Kidney epithelial cell (primary cell): ENCODE results near the gene CELSR3. TPM values are rescaled to one million over a fixed set of nuclear protein-coding genes. Genes with fewer than 3 reads are reported as not detected.

ENCODE experiments used
- DNase-seq: peaks from one replicate; pipeline ENCODE4 v3.0.0-alpha.2; 2010; ENCODE audit warnings: low read depth
- H3K27me3 ChIP-seq: 2 replicates; pipeline ENCODE4 v1.6.0; 2011; ENCODE audit warnings: low read length; ENCODE audit not compliant: control insufficient read depth, insufficient read depth
- H3K36me3 ChIP-seq: 2 replicates; pipeline ENCODE4 v1.5.1; 2011; ENCODE audit warnings: low read length; ENCODE audit not compliant: control insufficient read depth, insufficient read depth
- H3K4me3 ChIP-seq: 2 replicates; pipeline ENCODE4 v1.5.1; 2011; ENCODE audit warnings: low read depth, mild to moderate bottlenecking, control low read depth, low read length
- total RNA-seq: library from RNA; depleted of rRNA; stranded (reverse); fragments of >200 nt; gene quantifications from 2 replicates; pipeline ENCODE4 v1.2.3, GENCODE V29; 2015
- TF ChIP-seq, protein P1 (sequence below): IDR thresholded peaks from 2 replicates; pipeline ENCODE4 v1.5.1; 2011; ENCODE audit warnings: mild to moderate bottlenecking, moderate library complexity, low read length, control low read depth, inconsistent platforms; ENCODE audit not compliant: insufficient read depth, poor library complexity, severe bottlenecking

CELSR3 gene
- total RNA-seq, 1 donor from 2014 or later = 5.2 TPM

DNA sequence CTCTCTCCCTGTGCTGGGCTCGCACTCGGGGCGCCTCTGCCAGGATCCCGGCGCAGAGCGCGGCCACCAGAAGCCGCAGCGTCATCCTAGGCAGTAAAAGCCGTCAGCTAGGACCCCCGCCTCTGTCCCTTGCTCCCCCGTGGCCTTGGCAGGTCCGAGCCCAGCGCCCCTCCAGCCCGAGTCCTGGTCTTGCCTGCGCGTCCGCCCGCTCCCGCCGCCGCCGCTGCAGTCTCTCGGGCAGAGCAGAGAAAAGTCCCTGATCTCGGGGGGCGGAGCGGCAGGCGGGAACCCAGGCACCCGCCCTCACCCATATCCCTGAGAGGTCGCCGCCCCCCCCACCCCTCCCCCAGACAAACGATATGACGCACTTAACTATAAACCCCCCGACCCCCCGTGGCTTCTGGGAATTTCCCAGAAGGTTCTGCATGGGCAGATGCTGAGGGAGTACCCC lies 67.6 kb downstream of the CELSR3 start, which contains the start of gene COL7A1:
Gene COL7A1, minus strand, starts transcription at position 255 of the 451 bp plus-strand sequence. Its CDS starts 170 bp downstream, at position 85.
- Histone ChIP-seq H3K4me3 (peak within 1 kb of the TSS; percentile 64), H3K36me3 (peaks cover 7% of the 10 kb centered on the region)
- TF ChIP-seq, protein P1, sequence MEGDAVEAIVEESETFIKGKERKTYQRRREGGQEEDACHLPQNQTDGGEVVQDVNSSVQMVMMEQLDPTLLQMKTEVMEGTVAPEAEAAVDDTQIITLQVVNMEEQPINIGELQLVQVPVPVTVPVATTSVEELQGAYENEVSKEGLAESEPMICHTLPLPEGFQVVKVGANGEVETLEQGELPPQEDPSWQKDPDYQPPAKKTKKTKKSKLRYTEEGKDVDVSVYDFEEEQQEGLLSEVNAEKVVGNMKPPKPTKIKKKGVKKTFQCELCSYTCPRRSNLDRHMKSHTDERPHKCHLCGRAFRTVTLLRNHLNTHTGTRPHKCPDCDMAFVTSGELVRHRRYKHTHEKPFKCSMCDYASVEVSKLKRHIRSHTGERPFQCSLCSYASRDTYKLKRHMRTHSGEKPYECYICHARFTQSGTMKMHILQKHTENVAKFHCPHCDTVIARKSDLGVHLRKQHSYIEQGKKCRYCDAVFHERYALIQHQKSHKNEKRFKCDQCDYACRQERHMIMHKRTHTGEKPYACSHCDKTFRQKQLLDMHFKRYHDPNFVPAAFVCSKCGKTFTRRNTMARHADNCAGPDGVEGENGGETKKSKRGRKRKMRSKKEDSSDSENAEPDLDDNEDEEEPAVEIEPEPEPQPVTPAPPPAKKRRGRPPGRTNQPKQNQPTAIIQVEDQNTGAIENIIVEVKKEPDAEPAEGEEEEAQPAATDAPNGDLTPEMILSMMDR = no peak

DNA sequence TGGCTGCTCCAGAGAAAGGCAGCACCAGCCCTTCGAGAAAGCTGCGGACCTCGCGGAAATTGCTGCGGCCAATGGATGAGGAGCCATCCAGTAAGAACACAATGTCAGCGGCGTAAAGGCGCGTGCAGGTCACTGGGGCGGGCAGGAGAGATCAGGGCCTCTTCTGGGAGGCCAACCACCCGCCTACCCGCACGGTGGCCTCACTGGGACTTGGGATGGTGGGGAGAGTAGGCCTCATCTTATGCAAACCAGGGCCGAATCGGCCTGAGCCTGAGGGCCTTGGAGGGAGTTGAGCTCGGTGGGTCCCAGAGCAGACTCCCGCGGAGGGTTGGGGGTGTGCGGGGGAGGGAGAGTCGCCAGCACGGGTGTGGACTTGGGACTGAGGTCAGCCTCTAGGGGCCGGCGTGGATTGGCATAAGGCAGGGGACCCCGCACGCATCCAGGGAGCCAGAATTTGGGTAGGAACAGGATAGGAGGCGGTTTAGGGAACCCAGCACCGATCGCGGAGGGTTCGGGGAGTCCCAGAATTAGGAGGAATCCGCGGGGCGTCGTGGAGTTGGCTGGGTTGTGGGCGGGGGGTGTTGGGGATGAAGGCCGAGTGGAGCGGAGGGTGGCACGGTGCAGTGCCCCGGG lies 68.2 kb downstream of the CELSR3 start:
- no peak for DNase-seq
- TF ChIP-seq, protein P1 = no peak
- H3K4me3 ChIP-seq = peak overlapping the region; percentile 64
- H3K36me3 ChIP-seq = peaks cover 7% of the 10 kb centered on the region
- H3K27me3 ChIP-seq = no peaks in the 10 kb centered on the region

More for the DNA sequence above, 67.6 kb downstream of the CELSR3 start, which contains the start of gene COL7A1:
- DNase-seq = no peak
- no peaks in the 10 kb centered on the region for H3K27me3 ChIP-seq

DNA sequence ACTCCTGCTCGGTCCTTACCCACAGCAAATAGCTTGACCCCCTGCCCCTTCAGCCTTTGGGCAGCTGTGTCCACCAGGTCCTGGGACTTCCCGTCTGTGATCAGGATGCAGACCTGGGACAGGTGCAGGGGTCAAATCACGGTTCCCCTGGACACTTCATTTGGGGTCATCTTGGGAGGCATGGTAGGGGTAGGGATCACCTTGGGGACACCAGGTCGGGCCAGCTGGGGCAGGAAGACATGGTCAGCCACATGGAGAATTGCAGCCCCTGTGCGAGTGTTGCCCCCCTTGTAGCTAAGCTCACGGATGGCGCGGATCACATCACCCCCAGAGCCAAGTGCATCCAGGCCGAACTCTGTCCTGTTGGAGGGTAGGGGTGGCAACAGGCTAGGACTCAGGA lies 69.3 kb downstream of the CELSR3 start:
- H3K4me3 ChIP-seq = peak overlapping the region; percentile 64
- H3K27me3 ChIP-seq = no peaks in the 10 kb centered on the region
- DNase-seq = no peak
- peaks cover 2% of the 10 kb centered on the region for H3K36me3 ChIP-seq
- TF ChIP-seq, protein P1 = no peak

GRCh38 chr3:48592519-48593087 lies 70.1 kb downstream of the CELSR3 start:
- H3K4me3 ChIP-seq = no peak overlapping the region
- peaks cover 2% of the 10 kb centered on the region for H3K36me3 ChIP-seq
- DNase-seq = no peak
- no peaks in the 10 kb centered on the region for H3K27me3 ChIP-seq
- TF ChIP-seq, protein P1 = no peak

- H3K27me3 ChIP-seq = no peaks in the 10 kb centered on the region
- TF ChIP-seq, protein P1 = no peak
- H3K4me3 ChIP-seq = no peak overlapping the region
- DNase-seq = no peak
- H3K36me3 ChIP-seq = peaks cover 4% of the 10 kb centered on the region
These were observed 70.7 kb downstream of the CELSR3 start for GRCh38 chr3:48591886-48592518.
